GM18870 (cell line): Measurements from ENCODE around the gene ERN2.
"Not testable (repeated sequence)": the region's sequence is repeated elsewhere in the genome, so short reads cannot be mapped to it uniquely, and the experiment has no call there.

ENCODE experiments used
- ATAC-seq: cut with Tn5 transposase; IDR thresholded peaks from one replicate; pipeline ENCODE4 v1.9.1; 2021; ENCODE audit warnings: moderate library complexity; ENCODE audit not compliant: unreplicated experiment

The ERN2 gene

GRCh38 chr16:23712976-23713375, at the start of gene ERN2:
Gene ERN2 (minus strand): TSS chr16:23713222. CDS start chr16:23713187, 35 bp downstream.
- ATAC-seq = no peak

DNA sequence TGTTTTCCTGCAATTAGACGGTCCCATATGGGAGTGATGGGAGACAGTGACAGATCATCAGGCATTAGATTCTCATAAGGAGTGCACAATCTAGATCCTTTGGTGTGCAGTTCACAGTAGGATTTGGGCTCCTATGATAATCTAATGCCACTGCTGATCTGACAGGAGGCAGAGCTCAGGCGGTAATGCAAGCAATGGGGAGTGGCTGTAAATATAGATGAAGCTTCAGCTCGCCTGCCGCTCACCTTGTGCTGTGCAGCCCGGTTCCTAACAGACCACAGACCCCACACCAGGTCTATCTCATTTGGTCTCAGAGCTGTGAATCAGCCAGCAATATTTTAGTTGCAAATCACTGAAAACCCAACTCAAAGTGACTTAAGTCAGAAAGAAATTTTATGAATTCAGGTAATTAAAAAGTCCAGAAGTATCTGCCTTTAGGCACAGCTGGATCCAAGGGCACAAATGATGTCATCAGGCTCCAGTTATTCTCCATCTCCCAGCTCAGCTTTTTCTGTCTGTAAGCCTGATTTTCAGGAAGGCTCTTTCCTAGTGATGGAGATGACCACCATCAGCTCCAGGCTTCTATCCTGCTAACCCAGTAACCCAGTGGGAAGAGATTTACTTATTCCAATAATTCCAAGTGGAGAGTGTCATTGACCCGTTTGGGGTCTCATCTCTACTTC, 45.1 kb upstream of the ERN2 start:
- ATAC-seq = no peak

DNA sequence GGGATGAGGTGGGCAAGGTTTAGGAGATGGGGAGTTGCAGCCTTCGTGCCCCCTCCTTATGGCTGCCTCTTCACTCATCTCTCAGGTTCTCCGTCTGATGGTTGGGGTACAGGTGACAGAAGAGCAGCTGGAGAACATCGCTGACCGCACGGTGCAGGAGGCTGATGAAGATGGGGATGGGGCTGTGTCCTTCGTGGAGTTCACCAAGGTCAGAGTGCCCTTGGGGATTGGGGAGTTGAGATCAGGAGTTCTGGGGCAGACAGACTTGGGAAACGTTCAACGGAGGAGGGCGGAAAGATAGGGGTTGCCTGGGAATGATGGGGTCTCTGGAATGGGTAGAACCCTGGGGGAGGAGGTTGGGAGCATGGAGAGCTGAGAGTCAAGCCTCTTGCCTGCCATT, 44.1 kb upstream of the ERN2 start:
- no peak for ATAC-seq

DNA sequence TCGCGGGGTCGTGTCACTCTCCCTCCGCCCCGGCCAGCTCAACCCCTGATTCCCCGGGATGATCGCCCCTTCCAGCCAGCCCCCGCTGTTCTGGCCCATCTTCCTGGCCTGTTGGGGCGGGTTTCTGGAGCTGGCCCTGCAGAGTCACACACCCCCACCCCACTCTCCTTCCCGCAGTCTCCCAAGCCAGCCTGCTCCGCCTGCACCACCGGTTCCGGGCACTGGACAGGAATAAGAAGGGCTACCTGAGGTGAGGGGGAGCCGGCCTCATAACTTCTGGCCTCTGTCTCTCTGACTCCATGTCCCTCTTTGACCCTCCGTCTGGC, 42.4 kb upstream of the ERN2 start:
- ATAC-seq = no peak

- ATAC-seq = no peak
Observed at GRCh38 chr16:23754594-23755483, 41.8 kb upstream of the ERN2 start, which contains the start of gene CHP2. Gene CHP2 (plus strand): TSS chr16:23755026. CDS start chr16:23755050, 24 bp downstream.

DNA sequence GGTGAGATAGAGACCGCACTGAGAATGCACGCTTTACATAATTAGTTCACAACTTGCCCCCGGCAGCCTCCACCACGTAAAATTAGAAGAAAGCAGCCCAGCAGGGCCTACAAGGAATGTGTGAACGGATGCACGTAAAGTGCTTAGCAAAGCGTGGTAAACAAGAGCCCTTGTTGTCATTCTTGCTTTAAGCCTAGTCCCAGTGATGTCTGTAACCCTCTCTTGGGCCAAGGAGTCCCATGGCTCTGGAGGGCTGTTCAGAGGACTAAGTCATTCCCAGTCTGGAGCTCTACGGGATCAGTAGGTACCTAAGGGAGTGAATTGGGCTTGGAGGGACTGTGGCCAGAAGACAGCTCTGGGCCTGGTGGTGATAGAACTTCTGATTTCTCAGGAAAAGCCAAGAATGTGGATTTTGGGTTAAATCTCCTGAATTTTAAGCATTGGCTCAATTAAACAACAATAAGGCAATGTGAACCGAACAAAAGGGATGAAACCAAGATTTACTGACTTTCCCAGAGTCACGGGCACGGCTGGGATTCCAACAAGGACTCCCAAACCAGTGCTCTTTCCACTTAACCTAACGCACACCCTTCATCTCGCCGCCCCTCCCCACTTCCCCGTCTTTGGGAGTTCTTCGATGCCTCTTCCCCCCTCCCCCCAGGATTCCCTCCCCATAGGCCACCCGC, 41.0 kb upstream of the ERN2 start:
- no peak for ATAC-seq

GRCh38 chr16:23751053-23751452, 38.0 kb upstream of the ERN2 start:
- not testable (repeated sequence) for ATAC-seq

GRCh38 chr16:23748630-23749029, 35.6 kb upstream of the ERN2 start:
- ATAC-seq = no peak

DNA sequence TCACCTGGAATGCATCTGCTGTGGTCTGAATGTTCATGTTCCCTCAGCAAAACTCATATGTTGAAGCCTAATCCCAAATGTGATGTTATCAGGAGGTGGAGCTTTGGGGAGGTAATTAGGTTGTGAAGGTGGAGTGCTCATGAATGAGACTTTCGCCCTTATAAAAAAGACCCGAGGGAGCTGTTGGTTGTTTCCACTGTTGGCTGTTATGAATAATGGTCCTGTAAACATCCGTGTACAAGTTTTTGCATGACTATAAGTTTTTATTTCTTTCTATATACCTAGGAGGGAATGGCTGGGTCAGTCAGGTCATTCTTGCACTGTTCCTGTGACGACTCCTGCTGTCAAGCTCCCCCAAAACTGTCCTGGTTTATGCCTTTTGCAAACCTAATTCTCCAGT, 32.2 kb upstream of the ERN2 start:
- ATAC-seq = no peak

DNA sequence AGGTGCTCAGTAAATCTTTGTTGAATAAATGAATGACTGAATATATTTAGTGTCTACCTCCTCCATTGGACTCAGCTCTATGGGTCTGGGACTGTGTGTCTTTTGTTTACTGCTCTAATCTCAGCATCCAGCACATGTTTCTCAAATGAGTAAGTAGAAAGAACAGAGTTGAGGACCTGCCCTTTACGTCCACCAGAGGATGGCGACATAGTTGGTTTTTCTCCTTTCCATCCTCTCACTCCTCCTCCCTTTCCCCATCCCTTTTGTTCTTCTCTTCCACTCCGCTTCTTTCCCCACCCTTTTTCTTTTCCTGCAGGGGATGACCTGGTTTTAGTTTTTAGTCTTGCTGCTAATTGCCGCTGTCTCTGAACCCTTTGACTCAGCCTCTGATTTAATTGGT, 29.7 kb upstream of the ERN2 start:
- no peak for ATAC-seq

GRCh38 chr16:23741675-23742303, 28.8 kb upstream of the ERN2 start:
- no peak for ATAC-seq

DNA sequence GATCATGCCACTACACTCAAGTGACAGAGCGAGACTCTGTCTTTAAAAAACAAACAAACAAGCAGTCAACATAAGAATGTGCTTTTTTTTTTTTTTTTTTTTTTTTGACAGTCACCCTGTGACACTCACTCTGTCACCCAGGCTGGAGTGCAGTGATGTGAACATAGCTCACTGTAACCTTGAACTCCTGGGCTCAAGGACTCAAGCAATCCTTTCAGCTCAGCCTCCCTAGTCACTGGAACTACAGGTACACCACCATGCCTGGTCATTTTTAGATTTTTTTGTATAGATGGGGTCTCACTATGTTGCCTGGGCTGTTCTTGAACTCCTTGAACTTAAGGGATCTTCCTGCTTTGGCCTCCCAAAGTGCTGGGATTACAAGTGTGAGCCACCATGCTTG, 26.5 kb upstream of the ERN2 start:
- ATAC-seq = no peak

- not testable (repeated sequence) for ATAC-seq
Observed at GRCh38 chr16:23737423-23738028, 24.5 kb upstream of the ERN2 start.

DNA sequence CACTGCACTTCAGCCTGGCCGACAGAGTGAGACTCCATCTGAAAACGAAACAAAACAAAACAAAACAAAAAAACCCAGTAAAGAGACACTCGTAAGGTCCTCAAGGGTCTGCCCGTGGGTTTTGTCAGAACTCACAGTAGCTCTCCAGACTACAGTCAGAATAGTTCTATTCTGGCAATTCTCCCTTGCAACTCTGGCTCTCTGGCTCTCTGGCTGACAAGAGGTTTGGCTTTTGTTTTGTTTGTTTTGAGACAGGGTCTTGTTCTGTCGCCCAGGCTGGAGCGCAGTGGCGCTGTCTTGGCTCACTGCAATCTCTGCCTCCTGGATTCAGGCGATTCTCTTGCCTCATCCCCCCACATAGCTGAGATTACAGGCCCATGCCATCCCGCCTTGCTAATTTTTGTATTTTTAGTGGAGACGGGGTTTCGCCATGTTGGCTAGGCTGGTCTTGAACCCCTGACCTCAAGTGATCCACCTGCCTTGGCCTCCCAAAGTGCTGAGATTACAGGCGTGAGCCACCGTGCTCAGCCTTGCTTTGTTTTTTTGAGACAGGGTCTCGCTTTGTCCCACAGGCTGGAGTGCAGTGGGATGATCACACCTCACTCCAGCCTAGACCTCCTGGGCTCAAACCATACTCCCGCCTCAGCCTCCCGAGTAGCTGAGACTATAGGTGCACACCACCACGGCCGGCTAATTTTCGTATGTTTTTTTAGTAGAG, 21.3 kb upstream of the ERN2 start:
- ATAC-seq = no peak

- ATAC-seq = no peak
Observed at GRCh38 chr16:23729503-23730424, 16.7 kb upstream of the ERN2 start.

DNA sequence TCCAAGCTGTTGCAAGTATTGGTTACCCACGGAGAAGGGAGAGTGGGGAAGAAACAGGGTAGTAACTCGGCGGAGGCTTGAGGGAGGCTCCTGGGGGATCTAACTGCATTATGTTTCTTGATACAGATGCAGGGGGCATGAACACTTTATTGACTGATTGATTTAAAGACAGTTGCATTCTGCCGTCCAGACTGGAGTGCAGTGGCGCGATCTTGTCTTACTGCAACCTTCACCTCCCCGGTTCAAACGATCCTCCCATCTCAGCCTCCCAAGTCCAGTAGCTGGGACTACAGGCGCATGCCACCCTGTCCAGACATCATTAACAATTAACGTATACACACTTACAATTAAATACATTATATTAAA, 15.1 kb upstream of the ERN2 start:
- ATAC-seq = no peak

DNA sequence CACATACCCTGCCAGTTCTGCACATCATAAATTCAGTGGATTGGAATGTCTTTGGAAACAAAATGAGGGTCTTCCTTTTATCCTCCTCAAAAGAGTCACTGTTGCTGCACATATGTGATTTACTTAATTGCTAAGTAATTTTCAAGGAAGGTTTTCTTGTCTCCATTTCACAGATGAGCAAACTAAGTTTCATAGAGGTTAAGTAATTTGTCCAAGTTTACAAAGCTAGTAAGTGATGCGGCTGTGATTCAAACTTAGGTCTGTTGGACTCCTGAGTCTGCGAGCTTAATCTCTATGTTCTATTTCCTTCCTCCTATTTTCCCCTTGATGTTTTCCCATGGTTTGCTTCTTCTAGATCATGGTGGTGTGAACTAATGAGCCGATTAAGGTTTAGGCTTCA, 13.7 kb upstream of the ERN2 start:
- ATAC-seq = no peak

DNA sequence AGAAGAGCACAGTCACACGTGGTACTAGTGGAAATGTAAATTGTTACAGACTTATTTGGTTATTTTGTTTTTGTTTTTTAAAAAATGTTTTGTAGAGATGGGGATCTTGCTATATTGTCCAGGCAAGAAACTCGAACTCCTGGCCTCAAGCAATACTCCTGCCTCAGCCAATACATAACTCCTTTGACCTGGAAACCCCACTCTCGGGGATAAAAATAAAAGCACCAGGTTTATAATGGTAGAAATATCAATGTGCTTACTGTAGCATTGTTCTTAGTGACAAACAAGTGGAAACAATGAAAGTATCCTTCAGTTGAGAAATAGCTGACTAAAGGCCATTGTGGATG, 11.7 kb upstream of the ERN2 start:
- ATAC-seq = no peak

DNA sequence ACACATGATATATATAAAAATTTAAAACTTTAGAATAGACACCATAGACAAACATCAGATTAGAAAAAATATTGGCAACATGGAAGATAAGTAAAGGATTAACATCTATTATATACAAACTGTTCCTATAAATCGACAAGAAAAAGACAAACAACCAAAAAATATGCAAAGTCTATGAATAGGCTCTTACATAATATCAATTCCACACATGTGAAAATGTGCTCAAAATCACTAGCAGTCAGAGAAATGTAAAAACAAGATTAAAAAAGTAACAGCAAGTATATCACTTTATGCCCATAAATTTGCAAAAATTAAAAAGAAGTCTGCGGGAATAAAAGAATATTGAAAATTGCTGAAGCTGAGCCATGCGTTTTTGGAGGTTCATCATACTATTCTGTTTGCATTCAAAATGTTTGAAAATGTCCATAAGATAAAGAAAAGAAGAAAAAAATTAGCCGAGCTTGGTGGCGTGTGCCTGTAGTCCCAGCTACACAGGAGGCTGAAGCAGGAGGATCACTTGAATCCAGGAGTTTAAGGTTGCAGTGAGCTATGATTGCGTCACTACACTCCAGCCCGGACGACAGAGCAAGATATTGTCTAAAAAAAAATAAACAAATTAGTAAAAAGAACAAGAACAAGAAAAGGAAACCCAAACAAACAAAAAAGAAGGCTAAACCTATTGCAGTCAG, 11.2 kb upstream of the ERN2 start:
- ATAC-seq = no peak
